HEK293 (cell line): ENCODE results near the gene MCM7.

ENCODE experiments used
- ATF2 ChIP-seq: fragments of 450-650 bp; formaldehyde crosslinking; IDR thresholded peaks from 2 replicates; pipeline ENCODE4 v1.5.1; 2016; ENCODE audit warnings: missing biosample characterization, missing genetic modification characterization, low read depth
- GLI2 ChIP-seq: fragments of 450-650 bp; formaldehyde crosslinking; IDR thresholded peaks from 2 replicates; pipeline ENCODE4; 2017; ENCODE audit warnings: missing biosample characterization, missing genetic modification characterization, low read depth, borderline replicate concordance
- HOXA7 ChIP-seq: sonication (generic); formaldehyde crosslinking; IDR thresholded peaks from 2 replicates; pipeline ENCODE4 v1.8.1; 2022; ENCODE audit warnings: missing genetic modification reagents, borderline replicate concordance
- OVOL3 ChIP-seq: fragments of 450-650 bp; formaldehyde crosslinking; IDR thresholded peaks from 2 replicates; pipeline ENCODE4 v1.5.1; 2016; ENCODE audit warnings: missing biosample characterization, missing genetic modification characterization
- PRDM1 ChIP-seq: fragments of 450-650 bp; formaldehyde crosslinking; IDR thresholded peaks from 2 replicates; pipeline ENCODE4; 2016; ENCODE audit warnings: missing biosample characterization, missing genetic modification characterization
- REPIN1 ChIP-seq: fragments of 450-650 bp; formaldehyde crosslinking; IDR thresholded peaks from 2 replicates; pipeline ENCODE4 v1.5.1; 2017; ENCODE audit warnings: missing biosample characterization, missing genetic modification characterization, low read depth
- SCRT2 ChIP-seq: fragments of 450-650 bp; formaldehyde crosslinking; IDR thresholded peaks from 2 replicates; pipeline ENCODE4 v1.5.1; 2016; ENCODE audit warnings: missing biosample characterization, missing genetic modification characterization
- SP3 ChIP-seq: fragments of 450-650 bp; formaldehyde crosslinking; IDR thresholded peaks from 2 replicates; pipeline ENCODE4 v1.5.1; 2016; ENCODE audit warnings: missing biosample characterization, missing genetic modification characterization
- ZBTB17 ChIP-seq: fragments of 450-650 bp; formaldehyde crosslinking; IDR thresholded peaks from 2 replicates; pipeline ENCODE4 v1.5.1; 2016; ENCODE audit warnings: missing biosample characterization, missing genetic modification characterization
- ZBTB44 ChIP-seq: fragments of 450-650 bp; IDR thresholded peaks from 2 replicates; pipeline ENCODE4 v1.5.1; 2018; ENCODE audit warnings: missing biosample characterization, mild to moderate bottlenecking, missing genetic modification characterization
- ZBTB7A ChIP-seq: fragments of 450-650 bp; formaldehyde crosslinking; IDR thresholded peaks from 2 replicates; pipeline ENCODE4 v1.5.1; 2016; ENCODE audit warnings: low read depth, missing biosample characterization, missing genetic modification characterization
- ZFP37 ChIP-seq: fragments of 450-650 bp; formaldehyde crosslinking; IDR thresholded peaks from 2 replicates; pipeline ENCODE4 v1.5.1; 2016; ENCODE audit warnings: missing biosample characterization, missing genetic modification characterization
- ZNF280C ChIP-seq: fragments of 450-650 bp; formaldehyde crosslinking; IDR thresholded peaks from 2 replicates; pipeline ENCODE4 v1.5.1; 2016; ENCODE audit warnings: missing biosample characterization, missing genetic modification characterization
- ZNF280D ChIP-seq: fragments of 450-650 bp; formaldehyde crosslinking; IDR thresholded peaks from 2 replicates; pipeline ENCODE4 v1.5.1; 2016; ENCODE audit warnings: missing biosample characterization, missing genetic modification characterization
- ZNF391 ChIP-seq: fragments of 450-650 bp; formaldehyde crosslinking; IDR thresholded peaks from 2 replicates; pipeline ENCODE4 v1.5.1; 2016; ENCODE audit warnings: low read depth, missing biosample characterization, missing genetic modification characterization, borderline replicate concordance
- ZNF513 ChIP-seq: fragments of 450-650 bp; IDR thresholded peaks from 2 replicates; pipeline ENCODE4 v1.5.1; 2018; ENCODE audit warnings: missing biosample characterization, missing genetic modification characterization
- ZNF521 ChIP-seq: fragments of 450-650 bp; formaldehyde crosslinking; IDR thresholded peaks from 2 replicates; pipeline ENCODE4 v1.5.1; 2017; ENCODE audit warnings: missing biosample characterization, mild to moderate bottlenecking, missing genetic modification characterization
- ZNF548 ChIP-seq: fragments of 450-650 bp; formaldehyde crosslinking; IDR thresholded peaks from 2 replicates; pipeline ENCODE4 v1.5.1; 2016; ENCODE audit warnings: missing biosample characterization, missing genetic modification characterization
- ZNF549 ChIP-seq: fragments of 450-650 bp; IDR thresholded peaks from 2 replicates; pipeline ENCODE4 v1.5.1; 2018; ENCODE audit warnings: missing biosample characterization, missing genetic modification characterization, mild to moderate bottlenecking, inconsistent platforms, moderate library complexity
- ZNF558 ChIP-seq: fragments of 450-650 bp; formaldehyde crosslinking; IDR thresholded peaks from 2 replicates; pipeline ENCODE4 v1.5.1; 2016; ENCODE audit warnings: missing biosample characterization, missing genetic modification characterization
- ZNF560 ChIP-seq: fragments of 450-650 bp; formaldehyde crosslinking; IDR thresholded peaks from 2 replicates; pipeline ENCODE4 v1.5.1; 2017; ENCODE audit warnings: missing biosample characterization, missing genetic modification characterization, borderline replicate concordance
- ZNF600 ChIP-seq: fragments of 450-650 bp; formaldehyde crosslinking; IDR thresholded peaks from 2 replicates; pipeline ENCODE4 v1.5.1; 2016; ENCODE audit warnings: missing biosample characterization, missing genetic modification characterization
- ZNF621 ChIP-seq: fragments of 450-650 bp; formaldehyde crosslinking; IDR thresholded peaks from 2 replicates; pipeline ENCODE4 v1.5.1; 2017; ENCODE audit warnings: missing biosample characterization, missing genetic modification characterization
- ZNF701 ChIP-seq: fragments of 450-650 bp; formaldehyde crosslinking; IDR thresholded peaks from 2 replicates; pipeline ENCODE4 v1.5.1; 2016; ENCODE audit warnings: missing biosample characterization, missing genetic modification characterization
- ZNF76 ChIP-seq: fragments of 450-650 bp; formaldehyde crosslinking; IDR thresholded peaks from 2 replicates; pipeline ENCODE4; 2016; ENCODE audit warnings: low read depth, missing biosample characterization, missing genetic modification characterization, borderline replicate concordance
- ZNF837 ChIP-seq: fragments of 450-650 bp; formaldehyde crosslinking; IDR thresholded peaks from 2 replicates; pipeline ENCODE4 v1.5.1; 2016; ENCODE audit warnings: missing biosample characterization, missing genetic modification characterization
- ZNF843 ChIP-seq: fragments of 450-650 bp; formaldehyde crosslinking; IDR thresholded peaks from 2 replicates; pipeline ENCODE4 v1.5.1; 2016; ENCODE audit warnings: missing biosample characterization, missing genetic modification characterization
- TF ChIP-seq, protein P1 (sequence below): fragments of 450-650 bp; formaldehyde crosslinking; IDR thresholded peaks from 2 replicates; pipeline ENCODE4 v1.5.1; 2017; ENCODE audit warnings: missing biosample characterization, missing genetic modification characterization

Gene MCM7

GRCh38 chr7:100101016-100101862, at the start of gene MCM7, which contains the start of gene AP4M1 (continued):
- no peak for TF ChIP-seq PRDM1 (tag by site-specific recombination)
- TF ChIP-seq ATF2 (tag by site-specific recombination), result no peak
- TF ChIP-seq, protein P1, sequence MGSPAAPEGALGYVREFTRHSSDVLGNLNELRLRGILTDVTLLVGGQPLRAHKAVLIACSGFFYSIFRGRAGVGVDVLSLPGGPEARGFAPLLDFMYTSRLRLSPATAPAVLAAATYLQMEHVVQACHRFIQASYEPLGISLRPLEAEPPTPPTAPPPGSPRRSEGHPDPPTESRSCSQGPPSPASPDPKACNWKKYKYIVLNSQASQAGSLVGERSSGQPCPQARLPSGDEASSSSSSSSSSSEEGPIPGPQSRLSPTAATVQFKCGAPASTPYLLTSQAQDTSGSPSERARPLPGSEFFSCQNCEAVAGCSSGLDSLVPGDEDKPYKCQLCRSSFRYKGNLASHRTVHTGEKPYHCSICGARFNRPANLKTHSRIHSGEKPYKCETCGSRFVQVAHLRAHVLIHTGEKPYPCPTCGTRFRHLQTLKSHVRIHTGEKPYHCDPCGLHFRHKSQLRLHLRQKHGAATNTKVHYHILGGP (tag by site-specific recombination), result no peak
- no peak for TF ChIP-seq OVOL3 (tag by site-specific recombination)
- peak; percentile 62 for TF ChIP-seq SP3 (tag by site-specific recombination)
- TF ChIP-seq ZNF521 (tag by site-specific recombination), result no peak
- no peak for TF ChIP-seq ZBTB44 (tag by site-specific recombination)
- no peak for TF ChIP-seq ZNF280D (tag by site-specific recombination)
- TF ChIP-seq ZNF76 (tag by site-specific recombination), result peak; percentile 73
- no peak for TF ChIP-seq ZNF621 (tag by site-specific recombination)
- peak; percentile 99 for TF ChIP-seq SCRT2 (tag by site-specific recombination)
- peak; percentile 49; the same call in 1 of the 2 replicates for TF ChIP-seq ZBTB7A (tag by site-specific recombination)
- TF ChIP-seq ZNF549, result no peak
- peak; percentile 87; the same call in 1 of the 2 replicates for TF ChIP-seq ZFP37
- TF ChIP-seq GLI2 (tag by site-specific recombination), result no peak
- peak; percentile 31; the same call in 1 of the 2 replicates for TF ChIP-seq ZNF843
- no peak for TF ChIP-seq ZNF548 (tag by site-specific recombination)
- no peak for TF ChIP-seq ZBTB17
- TF ChIP-seq ZNF558 (tag by site-specific recombination), result no peak
- 0 out of 2 replicates have a peak, but pooled peaks have one; percentile 36 for TF ChIP-seq ZNF391
- TF ChIP-seq ZNF600 (tag by site-specific recombination), result no peak
- no peak for TF ChIP-seq ZNF560 (tag by site-specific recombination)
- TF ChIP-seq ZNF837 (tag by site-specific recombination), result 0 out of 2 replicates have a peak, but pooled peaks have one; percentile 32
- no peak for TF ChIP-seq HOXA7 (CRISPR knock-in tag)
- no peak; the same call in 1 of the 2 replicates for TF ChIP-seq ZNF513 (tag by site-specific recombination)
- 0 out of 2 replicates have a peak, but pooled peaks have one; percentile 18 for TF ChIP-seq REPIN1
- TF ChIP-seq ZNF701, result no peak
- TF ChIP-seq ZNF280C (tag by site-specific recombination), result no peak
